Ovary (tissue), 9 donors: ENCODE results near the gene AQP2. TPM values are rescaled to one million over a fixed set of nuclear protein-coding genes. Genes with fewer than 3 reads are reported as not detected.

Source experiments
- DNase-seq, 5 donors: peaks; one replicate each; pipeline ENCODE4 v3.0.0-alpha.2; 2019 to 2020
- H3K27ac ChIP-seq, 2 donors: fragments of 200-600 bp; one replicate each; pipeline versions ENCODE4 v1.5.1 to v1.8.0; 2019 to 2022
- H3K27me3 ChIP-seq: fragments of 200-600 bp; one replicate; pipeline ENCODE4 v1.8.0; 2022
- H3K36me3 ChIP-seq: fragments of 200-600 bp; sonication (generic); one replicate; pipeline ENCODE4 v1.5.1; 2019
- H3K4me1 ChIP-seq: one replicate; pipeline ENCODE4 v1.8.1; 2013; ENCODE audit warnings: mild to moderate bottlenecking, moderate library complexity; ENCODE audit not compliant: insufficient read depth
- H3K4me3 ChIP-seq: fragments of 200-600 bp; sonication (generic); one replicate; pipeline ENCODE4 v1.5.1; 2017
- H3K9me3 ChIP-seq, 2 donors: fragments of 200-600 bp in 1 of 2; sonication (generic) in 1 of 2; one replicate each; pipeline versions ENCODE4 v1.5.1 to v1.8.1; 2013 to 2019; ENCODE audit warnings: mild to moderate bottlenecking in 1 of 2, moderate library complexity in 1 of 2
- EP300 ChIP-seq: sonication (generic); formaldehyde crosslinking; IDR thresholded peaks from one replicate; pipeline ENCODE4 v1.6.1; 2017; ENCODE audit warnings: antibody characterized with exemption
- POLR2A ChIP-seq: fragments of 450-650 bp; IDR thresholded peaks from one replicate; pipeline ENCODE4 v1.6.1; 2017; ENCODE audit warnings: antibody characterized with exemption, mild to moderate bottlenecking, moderate library complexity
- WGBS, 3 donors: extraction: QIAGEN DNeasy Blood & Tissue Kit in 1 of 3; methylation state at CpG; one replicate each; pipeline versions ENCODE4 v1.1.5 to v1.1.7; 2013 to 2017; 5-methylcytosine and 5-hydroxymethylcytosine counted together
- intact Hi-C, 4 donors: fragments of 100-400 bp; cut with DNase I; formaldehyde crosslinking; loops; one replicate each; pipeline versions ENCODE4 v1.11.0 to v1.15.1; 2022 to 2023
- polyA plus RNA-seq, 2 donors: library from polyadenylated mRNA; stranded (reverse); fragments of 200-250 nt in 1 of 2; fragments of 350-450 nt in 1 of 2; fragmentation: Illumina TruSeq in 1 of 2; extraction: RNeasy Lipid Tissue Mini Kit (QIAGEN cat#74804) in 1 of 2; gene quantifications; one replicate each; pipeline ENCODE4 v1.2.3, GENCODE V29; 2013 to 2014
- total RNA-seq, 7 donors: library from RNA; depleted of rRNA in 2 of 7; stranded (reverse); fragments of >200 nt in 2 of 7; fragmentation: NEBNext Ultra II Directional in 3 of 7; extraction: Animal tissue kit (Norgen Biotek cat#: 25700) in 3 of 7; gene quantifications; one replicate each; pipeline versions ENCODE4 v1.1.0 to v1.2.4, GENCODE V29; 2016 to 2023
- TF ChIP-seq, protein P1 (sequence below), 3 donors: fragments of 450-650 bp in 2 of 3; fragments of 200-600 bp in 1 of 3; IDR thresholded peaks; one replicate each; pipeline versions ENCODE4 v1.5.1 to v1.8.0; 2016 to 2022; ENCODE audit warnings: antibody characterized with exemption in 3 of 3, mild to moderate bottlenecking in 1 of 3
- donor health status: DM: no; HTN: no; CAD: no; lungs with moderate emphysema.
- donor health status: DM: no; HTN: no; CAD: no.
- donor health status: Bipolar disorder and iron deficiency.
- donor health status: DM: yes; HTN: yes; CAD: no.
- donor health status: DM: no; HTN: no; CAD: no.
- donor health status: DM: yes; HTN: yes; CAD: no.

AQP2 gene
- total and polyA plus RNA-seq, 9 donors, result 0.11 to 3.7 (median 2.1) TPM; not detected in 6

DNA sequence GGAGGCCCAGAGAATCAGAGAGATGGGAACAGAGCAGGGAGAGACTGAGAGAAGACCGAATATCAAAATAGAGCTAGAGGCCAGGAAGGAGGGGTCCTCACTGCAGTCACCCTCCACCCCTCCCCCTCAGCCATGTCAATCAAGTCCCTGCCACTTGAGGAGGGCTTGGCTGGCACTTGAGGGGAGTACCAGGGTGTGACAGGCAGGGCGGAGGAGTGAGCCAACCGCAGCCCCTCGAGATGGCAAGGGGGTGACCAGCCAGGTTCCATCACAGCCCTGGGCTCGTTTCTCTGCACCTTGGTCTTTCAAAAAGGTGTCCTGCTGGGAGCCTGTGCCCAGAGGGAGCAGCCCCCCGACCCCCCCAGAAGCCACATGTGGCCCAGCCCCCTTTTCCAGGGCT is 15.3 kb downstream of the AQP2 start:
- no peaks in the 10 kb centered on the region for H3K36me3 ChIP-seq
- peaks cover 4% of the 10 kb centered on the region for H3K27me3 ChIP-seq
- no peak for TF ChIP-seq POLR2A
- TF ChIP-seq EP300, result no peak
- TF ChIP-seq, protein P1, sequence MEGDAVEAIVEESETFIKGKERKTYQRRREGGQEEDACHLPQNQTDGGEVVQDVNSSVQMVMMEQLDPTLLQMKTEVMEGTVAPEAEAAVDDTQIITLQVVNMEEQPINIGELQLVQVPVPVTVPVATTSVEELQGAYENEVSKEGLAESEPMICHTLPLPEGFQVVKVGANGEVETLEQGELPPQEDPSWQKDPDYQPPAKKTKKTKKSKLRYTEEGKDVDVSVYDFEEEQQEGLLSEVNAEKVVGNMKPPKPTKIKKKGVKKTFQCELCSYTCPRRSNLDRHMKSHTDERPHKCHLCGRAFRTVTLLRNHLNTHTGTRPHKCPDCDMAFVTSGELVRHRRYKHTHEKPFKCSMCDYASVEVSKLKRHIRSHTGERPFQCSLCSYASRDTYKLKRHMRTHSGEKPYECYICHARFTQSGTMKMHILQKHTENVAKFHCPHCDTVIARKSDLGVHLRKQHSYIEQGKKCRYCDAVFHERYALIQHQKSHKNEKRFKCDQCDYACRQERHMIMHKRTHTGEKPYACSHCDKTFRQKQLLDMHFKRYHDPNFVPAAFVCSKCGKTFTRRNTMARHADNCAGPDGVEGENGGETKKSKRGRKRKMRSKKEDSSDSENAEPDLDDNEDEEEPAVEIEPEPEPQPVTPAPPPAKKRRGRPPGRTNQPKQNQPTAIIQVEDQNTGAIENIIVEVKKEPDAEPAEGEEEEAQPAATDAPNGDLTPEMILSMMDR (IDR thresholded peaks at IDR 0.05), result no peak
- 63 to 80% (median 80%) methylated on average over 6 of the region's 6 CpGs for WGBS, 3 donors
- intact Hi-C loops, result loop anchor here (5.0 to 10.0 kb wide), 7 partner anchors 89 to 209 kb away; partner anchors contain the start of gene ASIC1 (in 2 of the 4)
- H3K4me1 ChIP-seq, result peaks cover 9% of the 10 kb centered on the region
- DNase-seq, result no peak
- no peak overlapping the region for H3K4me3 ChIP-seq
- no peaks in the 10 kb centered on the region for H3K9me3 ChIP-seq
- no peak overlapping the region for H3K27ac ChIP-seq

DNA sequence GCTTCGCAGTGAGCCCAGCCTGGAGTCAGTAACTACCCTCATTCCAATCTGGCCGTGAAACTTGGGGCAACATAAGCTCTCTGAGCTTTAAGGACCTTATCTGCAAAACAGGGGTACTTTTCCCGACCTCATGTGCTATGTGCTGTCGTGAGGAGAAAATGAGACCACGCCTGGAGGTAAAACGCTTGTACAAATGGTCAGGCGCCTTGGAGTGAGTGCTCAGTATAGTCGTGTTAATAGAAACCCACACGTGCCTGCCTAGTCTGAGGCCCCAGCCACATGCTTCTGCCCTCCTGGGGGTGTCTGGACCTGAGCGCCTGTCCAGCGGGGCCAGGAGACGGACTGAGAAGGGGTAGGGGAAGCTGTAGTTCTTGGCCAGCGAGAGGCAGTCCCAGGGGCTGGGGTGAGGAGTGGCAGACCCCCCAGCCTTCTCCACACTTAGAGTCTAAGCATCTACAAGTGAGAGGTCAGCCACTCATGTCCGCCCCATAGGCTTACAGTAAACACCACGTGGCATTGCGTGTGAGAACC is 16.0 kb downstream of the AQP2 start:
- no peak overlapping the region for H3K4me3 ChIP-seq
- H3K9me3 ChIP-seq, result no peaks in the 10 kb centered on the region
- 32 to 45% (median 35%) methylated on average over 16 of the region's 16 CpGs for WGBS, 3 donors
- H3K27me3 ChIP-seq, result no peaks in the 10 kb centered on the region
- TF ChIP-seq, protein P1 (IDR thresholded peaks at IDR 0.05), result no peak
- TF ChIP-seq POLR2A, result no peak
- TF ChIP-seq EP300, result no peak
- no peak for DNase-seq
- peaks cover 7% of the 10 kb centered on the region for H3K4me1 ChIP-seq
- no peaks in the 10 kb centered on the region for H3K36me3 ChIP-seq
- intact Hi-C loops, result loop anchor here (5.0 to 10.0 kb wide), 7 partner anchors 88 to 208 kb away; partner anchors contain the start of gene ASIC1 (in 2 of the 4)
- no peak overlapping the region for H3K27ac ChIP-seq

- no peaks in the 10 kb centered on the region for H3K27me3 ChIP-seq
- H3K4me1 ChIP-seq, result peaks cover 10% of the 10 kb centered on the region
- TF ChIP-seq POLR2A (no peak), EP300 (no peak)
- TF ChIP-seq, protein P1 (IDR thresholded peaks at IDR 0.05), result peak; percentile 68 to 88 (median 84)
- H3K4me3 ChIP-seq, result peak overlapping the region; percentile 4
- peak; percentile 80 to 93 (median 88) for DNase-seq
- H3K36me3 ChIP-seq, result no peaks in the 10 kb centered on the region
- 1 to 3% (median 1%) methylated on average over 21 to 40 of the region's 40 CpGs for WGBS, 3 donors
- no peak overlapping the region for H3K27ac ChIP-seq
- H3K9me3 ChIP-seq, result no peaks in the 10 kb centered on the region
- intact Hi-C loops, result loop anchor here (5.0 to 10.0 kb wide), 7 partner anchors 88 to 208 kb away; partner anchors contain the start of gene ASIC1 (in 2 of the 4)
Observed at GRCh38 chr12:49967042-49967776, 16.7 kb downstream of the AQP2 start.

GRCh38 chr12:49967777-49968250 is 17.3 kb downstream of the AQP2 start:
- no peaks in the 10 kb centered on the region for H3K27me3 ChIP-seq
- TF ChIP-seq POLR2A (no peak), EP300 (no peak)
- TF ChIP-seq, protein P1 (IDR thresholded peaks at IDR 0.05), result no peak
- no peaks in the 10 kb centered on the region for H3K36me3 ChIP-seq
- H3K4me1 ChIP-seq, result peaks cover 10% of the 10 kb centered on the region
- no peaks in the 10 kb centered on the region for H3K9me3 ChIP-seq
- WGBS, 3 donors, result 26 to 32% (median 31%) methylated on average over 15 of the region's 15 CpGs
- no peak for DNase-seq
- intact Hi-C loops, result loop anchor here (5.0 to 10.0 kb wide), 7 partner anchors 87 to 207 kb away; partner anchors contain the start of gene ASIC1 (in 2 of the 4)
- no peak overlapping the region for H3K4me3 ChIP-seq
- no peak overlapping the region for H3K27ac ChIP-seq
